Vagina (tissue), 2 donors: Measurements from ENCODE around the gene TAF15. TPM values are rescaled to one million over a fixed set of nuclear protein-coding genes. Genes with fewer than 3 reads are reported as not detected.
A peak's percentile ranks its signal among the peaks of the same experiment; 100 is the strongest.

Experiments used
- DNase-seq, 2 donors: peaks; one replicate each; pipeline ENCODE4 v3.0.0-alpha.2; 2017; ENCODE audit errors: extremely low spot score in 2 of 2
- H3K27ac ChIP-seq: fragments of 200-600 bp; sonication (generic); one replicate; pipeline ENCODE4 v1.5.1; 2019
- H3K27me3 ChIP-seq: fragments of 200-600 bp; sonication (generic); one replicate; pipeline ENCODE4 v1.5.1; 2019
- H3K36me3 ChIP-seq, 2 donors: fragments of 200-600 bp; sonication (generic); one replicate each; pipeline ENCODE4 v1.5.1; 2017 to 2019
- H3K4me1 ChIP-seq: fragments of 200-600 bp; sonication (generic); one replicate; pipeline ENCODE4 v1.5.1; 2019
- H3K4me3 ChIP-seq, 2 donors: fragments of 200-600 bp; sonication (generic); 1 replicate in 1 of 2; 2 replicates in 1 of 2; pipeline ENCODE4 v1.5.1; 2016 to 2019
- H3K9me3 ChIP-seq: fragments of 200-600 bp; sonication (generic); one replicate; pipeline ENCODE4 v1.5.1; 2019
- POLR2A ChIP-seq, 2 donors: fragments of 450-650 bp; IDR thresholded peaks; one replicate each; pipeline ENCODE4 v1.6.1; 2017; ENCODE audit warnings: antibody characterized with exemption in 2 of 2, mild to moderate bottlenecking in 2 of 2, moderate library complexity in 2 of 2
- POLR2AphosphoS5 ChIP-seq, 2 donors: sonication (generic); formaldehyde crosslinking; IDR thresholded peaks; one replicate each; pipeline ENCODE4 v1.9.0; 2017; ENCODE audit warnings: antibody characterized with exemption in 2 of 2, mild to moderate bottlenecking in 2 of 2, low read depth in 1 of 2; ENCODE audit not compliant: insufficient read depth in 1 of 2
- intact Hi-C: fragments of 100-400 bp; cut with DNase I; formaldehyde crosslinking; loops from one replicate; pipeline ENCODE4 v1.15.1; 2023
- total RNA-seq: library from RNA; depleted of rRNA; stranded (reverse); fragments of >200 nt; gene quantifications from one replicate; pipeline ENCODE4 v1.2.3, GENCODE V29; 2016
- TF ChIP-seq, protein P1 (sequence below), 3 experiments: fragments of 450-650 bp in 2 of 3; fragments of 200-600 bp in 1 of 3; sonication (generic) in 1 of 3; IDR thresholded peaks; one replicate each; pipeline ENCODE4 v1.5.1; 2017 to 2019; ENCODE audit warnings: antibody characterized with exemption in 3 of 3, mild to moderate bottlenecking in 2 of 3, moderate library complexity in 2 of 3

The TAF15 gene
- total RNA-seq, 1 donor from 2014 or later, result 74.9 TPM

DNA sequence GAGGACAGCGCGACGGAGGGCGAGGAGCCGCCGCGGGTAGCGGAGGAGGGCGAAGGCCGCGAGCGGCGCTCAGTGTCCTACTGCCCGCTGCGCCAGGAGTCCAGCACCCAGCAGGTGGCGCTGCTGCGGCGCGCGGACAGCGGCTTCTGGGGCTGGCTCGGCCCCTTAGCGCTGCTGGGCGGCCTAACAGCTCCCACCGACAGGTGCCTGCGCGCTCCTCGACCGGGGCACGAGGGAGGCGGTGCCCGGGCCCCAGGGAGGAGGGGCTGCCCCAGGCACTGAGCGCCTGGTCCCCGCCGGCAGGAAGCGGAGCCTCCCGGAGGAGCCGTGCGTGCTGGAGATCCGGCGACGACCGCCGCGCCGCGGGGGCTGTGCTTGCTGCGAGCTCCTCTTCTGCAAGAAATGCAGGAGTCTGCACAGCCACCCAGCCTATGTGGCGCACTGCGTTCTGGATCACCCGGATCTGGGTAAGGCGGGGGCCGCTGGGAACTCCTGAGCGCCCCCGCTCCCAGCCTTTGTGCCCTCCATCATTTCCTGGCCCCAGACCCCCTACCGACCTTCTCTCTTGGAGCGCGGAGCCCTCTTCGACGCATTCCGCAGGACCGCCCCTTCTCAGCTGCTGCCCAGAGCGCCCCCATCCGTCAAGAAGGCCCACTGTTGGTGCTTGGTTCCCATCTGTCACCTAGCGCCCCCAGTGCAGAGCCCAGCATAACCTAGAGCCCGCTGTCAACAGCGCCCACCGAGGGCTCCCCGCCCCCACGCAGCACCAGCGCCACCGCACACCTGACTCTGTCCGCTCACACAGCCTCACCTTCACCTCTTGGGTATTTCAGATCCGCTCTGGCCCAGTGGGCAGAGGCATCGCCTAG lies 44.9 kb upstream of the TAF15 start:
- H3K27ac ChIP-seq, result no peak overlapping the region
- peak overlapping the region; percentile 35 to 47 for H3K4me3 ChIP-seq
- no peaks in the 10 kb centered on the region for H3K9me3 ChIP-seq
- DNase-seq, result no peak
- no peak for TF ChIP-seq POLR2A (IDR thresholded peaks at IDR 0.05)
- peak in 1 of 2 donors; percentile 35 for TF ChIP-seq POLR2AphosphoS5 (IDR thresholded peaks at IDR 0.05; ENCODE audit: insufficient read depth in 1 of 2, low read depth in 1 of 2)
- TF ChIP-seq, protein P1, sequence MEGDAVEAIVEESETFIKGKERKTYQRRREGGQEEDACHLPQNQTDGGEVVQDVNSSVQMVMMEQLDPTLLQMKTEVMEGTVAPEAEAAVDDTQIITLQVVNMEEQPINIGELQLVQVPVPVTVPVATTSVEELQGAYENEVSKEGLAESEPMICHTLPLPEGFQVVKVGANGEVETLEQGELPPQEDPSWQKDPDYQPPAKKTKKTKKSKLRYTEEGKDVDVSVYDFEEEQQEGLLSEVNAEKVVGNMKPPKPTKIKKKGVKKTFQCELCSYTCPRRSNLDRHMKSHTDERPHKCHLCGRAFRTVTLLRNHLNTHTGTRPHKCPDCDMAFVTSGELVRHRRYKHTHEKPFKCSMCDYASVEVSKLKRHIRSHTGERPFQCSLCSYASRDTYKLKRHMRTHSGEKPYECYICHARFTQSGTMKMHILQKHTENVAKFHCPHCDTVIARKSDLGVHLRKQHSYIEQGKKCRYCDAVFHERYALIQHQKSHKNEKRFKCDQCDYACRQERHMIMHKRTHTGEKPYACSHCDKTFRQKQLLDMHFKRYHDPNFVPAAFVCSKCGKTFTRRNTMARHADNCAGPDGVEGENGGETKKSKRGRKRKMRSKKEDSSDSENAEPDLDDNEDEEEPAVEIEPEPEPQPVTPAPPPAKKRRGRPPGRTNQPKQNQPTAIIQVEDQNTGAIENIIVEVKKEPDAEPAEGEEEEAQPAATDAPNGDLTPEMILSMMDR (IDR thresholded peaks at IDR 0.05), result peak; percentile 84 to 95 (median 89)
- no peaks in the 10 kb centered on the region for H3K27me3 ChIP-seq
- intact Hi-C loops, result loop anchor here (2.0 kb wide), 1 partner anchor 40 kb away; no protein-coding TSS in a partner anchor
- peaks cover 12% of the 10 kb centered on the region for H3K4me1 ChIP-seq
- H3K36me3 ChIP-seq, result no peaks in the 10 kb centered on the region

DNA sequence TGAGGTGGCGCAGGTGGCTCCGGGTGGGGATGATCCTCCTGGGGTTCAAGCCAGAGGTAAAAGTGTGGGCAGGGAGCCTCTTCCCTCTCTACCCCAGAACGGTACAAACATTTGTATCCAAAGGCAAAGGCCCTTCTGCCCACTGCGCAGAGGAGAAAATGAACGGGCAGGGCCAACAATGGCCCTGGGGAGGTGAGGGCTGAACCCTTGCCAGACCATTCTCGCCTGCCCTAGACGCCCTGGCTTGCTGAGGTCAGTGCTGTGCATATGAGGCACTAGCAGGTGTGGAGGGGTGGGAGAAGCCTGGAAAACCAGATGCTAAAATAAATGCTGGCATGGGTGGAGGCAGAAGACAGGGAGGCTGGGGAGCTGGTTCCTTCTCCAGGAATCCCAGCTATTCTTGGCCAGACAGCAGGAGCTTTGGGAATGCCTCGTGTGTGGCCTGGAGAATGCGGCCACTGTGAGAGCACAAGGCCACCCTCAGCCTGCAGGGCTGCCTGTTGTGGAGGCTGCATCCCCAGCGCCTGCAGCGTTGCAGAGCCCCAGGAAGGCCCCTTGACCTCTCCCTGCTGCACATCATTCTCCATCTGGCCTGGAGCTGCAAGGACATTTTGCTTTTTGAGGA lies 44.1 kb upstream of the TAF15 start:
- TF ChIP-seq POLR2A (IDR thresholded peaks at IDR 0.05), result no peak
- TF ChIP-seq POLR2AphosphoS5 (IDR thresholded peaks at IDR 0.05; ENCODE audit: insufficient read depth in 1 of 2, low read depth in 1 of 2), result no peak
- TF ChIP-seq, protein P1 (IDR thresholded peaks at IDR 0.05), result no peak
- Histone ChIP-seq H3K4me1 (peaks cover 12% of the 10 kb centered on the region), H3K9me3 (no peaks in the 10 kb centered on the region), H3K36me3 (no peaks in the 10 kb centered on the region), H3K4me3 (no peak overlapping the region), H3K27ac (no peak overlapping the region), H3K27me3 (no peaks in the 10 kb centered on the region)
- no peak for DNase-seq
- intact Hi-C loops, result loop anchor here (2.0 kb wide), 1 partner anchor 40 kb away; no protein-coding TSS in a partner anchor

DNA sequence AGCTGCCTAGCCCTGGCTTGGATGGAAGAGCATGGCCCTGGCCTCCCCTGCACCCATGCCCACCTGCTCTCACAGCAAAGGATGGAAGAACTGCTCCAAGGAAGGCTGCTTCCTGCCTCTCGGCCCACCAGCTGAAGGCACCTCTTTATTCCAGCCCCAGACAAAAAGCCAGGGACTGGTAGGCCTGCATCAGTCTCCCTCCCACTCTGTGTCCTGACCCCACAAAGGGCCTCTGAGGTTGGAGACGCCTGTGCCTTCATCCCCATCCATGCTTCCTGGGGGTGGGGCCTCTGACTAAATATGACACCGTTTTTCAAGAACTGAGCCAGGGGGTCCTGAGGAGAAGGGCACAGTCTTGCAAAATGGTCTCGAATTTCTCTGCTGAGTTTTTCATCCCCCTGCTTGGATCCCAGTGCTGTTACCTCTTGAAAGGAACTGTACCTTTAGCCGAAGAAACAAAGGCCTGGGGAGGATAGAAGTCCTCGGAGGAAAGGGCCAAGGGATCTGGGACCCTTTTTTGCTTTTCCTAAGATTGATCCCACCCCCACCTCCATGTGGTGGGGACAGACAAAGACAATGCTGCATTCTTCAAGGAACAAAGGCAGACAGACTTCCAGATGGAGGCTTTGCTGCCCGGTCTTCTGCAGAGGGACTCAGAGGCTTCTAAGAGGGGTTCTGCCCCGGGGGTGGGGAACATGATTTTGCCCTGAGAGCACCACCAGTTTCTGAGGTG lies 43.4 kb upstream of the TAF15 start:
- no peak for DNase-seq
- TF ChIP-seq, protein P1 (IDR thresholded peaks at IDR 0.05), result no peak
- TF ChIP-seq POLR2AphosphoS5 (IDR thresholded peaks at IDR 0.05; ENCODE audit: insufficient read depth in 1 of 2, low read depth in 1 of 2) (no peak), POLR2A (IDR thresholded peaks at IDR 0.05) (no peak)
- Histone ChIP-seq H3K9me3 (no peaks in the 10 kb centered on the region), H3K4me3 (no peak overlapping the region), H3K36me3 (no peaks in the 10 kb centered on the region), H3K4me1 (peaks cover 12% of the 10 kb centered on the region), H3K27ac (no peak overlapping the region), H3K27me3 (no peaks in the 10 kb centered on the region)
- intact Hi-C loops, result loop anchor here (2.0 kb wide), 1 partner anchor 39 kb away; no protein-coding TSS in a partner anchor

DNA sequence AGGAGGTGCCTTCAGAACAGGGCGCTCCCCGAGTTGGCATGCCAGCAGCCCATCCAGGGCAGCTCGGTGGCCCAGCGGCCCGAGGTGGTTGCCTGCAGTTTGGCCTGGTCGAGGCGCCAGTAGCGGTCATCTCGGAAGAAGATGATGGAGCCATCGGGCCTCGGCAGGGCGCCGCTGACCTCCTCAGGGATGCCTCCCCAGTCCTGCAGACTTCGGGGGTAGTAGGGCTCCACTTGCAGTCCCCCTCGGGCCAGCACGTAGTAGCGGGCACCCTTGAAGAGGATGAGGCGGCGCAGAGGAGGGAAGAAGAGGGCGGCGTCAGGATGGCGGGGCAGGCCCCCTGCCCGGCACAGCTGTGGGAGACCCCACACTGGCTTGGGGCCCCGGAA lies 42.8 kb upstream of the TAF15 start:
- H3K36me3 ChIP-seq, result no peaks in the 10 kb centered on the region
- no peak for DNase-seq
- no peak overlapping the region for H3K27ac ChIP-seq
- intact Hi-C loops, result no loop called here
- H3K4me1 ChIP-seq, result peaks cover 12% of the 10 kb centered on the region
- no peaks in the 10 kb centered on the region for H3K9me3 ChIP-seq
- TF ChIP-seq, protein P1 (IDR thresholded peaks at IDR 0.05), result no peak
- TF ChIP-seq POLR2A (IDR thresholded peaks at IDR 0.05) (no peak), POLR2AphosphoS5 (IDR thresholded peaks at IDR 0.05; ENCODE audit: insufficient read depth in 1 of 2, low read depth in 1 of 2) (no peak)
- H3K27me3 ChIP-seq, result no peaks in the 10 kb centered on the region
- no peak overlapping the region for H3K4me3 ChIP-seq
